NCI-H187 treated with DMSO at 0.1 percent for 48 hours (cell line): ENCODE measurements around the gene SYT15B.
"Not testable (repeated sequence)": the region's sequence is repeated elsewhere in the genome, so short reads cannot be mapped to it uniquely, and the experiment has no call there.

Source experiments
- DNase-seq: peaks from one replicate; lab custom pipeline; 2025; lab: John Stamatoyannopoulos, UW

SYT15B gene

GRCh38 chr10:47763554-47764175 lies at the start of gene SYT15B:
Gene SYT15B (minus strand): TSS chr10:47763592. CDS start chr10:47762640, 952 bp downstream.
- not testable (repeated sequence) for DNase-seq

DNA sequence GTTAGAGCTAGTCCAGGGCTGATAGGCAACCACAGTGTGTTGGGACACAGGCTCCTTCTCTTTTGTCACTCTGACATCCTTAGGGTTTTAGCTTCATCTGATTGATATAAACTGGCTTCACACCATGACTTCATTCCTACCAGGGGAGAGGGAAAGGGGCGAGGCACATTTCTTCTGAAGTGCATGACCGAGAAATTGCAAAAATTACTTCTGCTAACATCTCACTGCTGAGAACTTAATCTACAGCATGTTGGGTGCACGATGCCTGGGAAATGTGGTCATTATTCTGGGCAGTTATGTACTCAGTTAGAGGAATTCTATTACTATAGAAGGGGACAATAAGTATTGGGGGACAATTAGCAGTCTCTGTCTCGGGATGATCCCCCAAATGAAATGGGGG lies 16.2 kb upstream of the SYT15B start:
- DNase-seq = not testable (repeated sequence)

GRCh38 chr10:47775361-47776231 lies 12.2 kb upstream of the SYT15B start:
- not testable (repeated sequence) for DNase-seq

DNA sequence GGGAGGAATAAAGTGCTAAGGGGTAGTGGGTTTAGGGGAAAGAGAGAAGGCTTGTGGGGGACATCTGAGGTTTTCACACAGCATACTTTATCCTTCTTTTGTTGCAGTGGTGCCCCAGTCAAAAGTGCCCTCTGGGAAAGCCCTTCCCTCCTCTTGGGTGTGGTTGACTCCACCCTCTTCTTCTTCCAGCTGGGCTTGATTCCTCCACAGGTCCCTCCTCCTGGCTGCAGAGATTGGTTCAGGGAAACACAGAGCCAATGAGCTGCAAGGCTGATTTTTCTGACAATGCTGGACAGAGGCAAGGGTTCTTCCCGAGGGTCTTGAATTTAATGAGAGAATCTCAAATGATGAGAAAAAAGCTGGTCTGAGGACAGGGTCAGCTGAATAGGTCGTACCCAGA lies 7.4 kb upstream of the SYT15B start:
- not testable (repeated sequence) for DNase-seq

DNA sequence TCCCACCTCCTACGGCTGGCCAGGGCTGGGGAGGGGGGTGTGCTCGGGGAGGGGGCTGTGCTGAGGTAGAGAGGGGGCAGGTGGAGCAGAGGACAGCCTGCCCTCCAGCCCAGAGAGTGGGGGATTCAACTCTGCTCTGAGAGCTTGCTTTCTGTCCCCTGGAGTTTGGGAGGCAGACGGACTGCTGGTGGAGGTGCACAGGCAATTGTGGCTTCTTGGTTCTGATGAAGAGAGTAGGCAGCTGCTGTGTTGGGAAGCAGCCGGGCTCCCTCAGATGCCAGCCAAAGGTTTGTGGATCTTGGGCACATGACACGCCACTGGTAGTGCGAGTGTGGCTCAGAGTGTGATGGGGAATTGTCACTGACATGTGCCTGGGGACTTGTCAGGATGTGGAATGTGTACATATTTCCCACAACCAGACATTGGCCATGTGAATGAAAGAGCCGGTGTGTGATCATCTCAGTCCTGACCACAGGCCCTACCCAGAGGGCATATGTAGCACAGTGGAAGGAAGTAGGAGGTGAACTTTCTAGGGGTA lies 5.3 kb upstream of the SYT15B start:
- DNase-seq = not testable (repeated sequence)

GRCh38 chr10:47768085-47768484 lies 4.7 kb upstream of the SYT15B start:
- DNase-seq = not testable (repeated sequence)

DNA sequence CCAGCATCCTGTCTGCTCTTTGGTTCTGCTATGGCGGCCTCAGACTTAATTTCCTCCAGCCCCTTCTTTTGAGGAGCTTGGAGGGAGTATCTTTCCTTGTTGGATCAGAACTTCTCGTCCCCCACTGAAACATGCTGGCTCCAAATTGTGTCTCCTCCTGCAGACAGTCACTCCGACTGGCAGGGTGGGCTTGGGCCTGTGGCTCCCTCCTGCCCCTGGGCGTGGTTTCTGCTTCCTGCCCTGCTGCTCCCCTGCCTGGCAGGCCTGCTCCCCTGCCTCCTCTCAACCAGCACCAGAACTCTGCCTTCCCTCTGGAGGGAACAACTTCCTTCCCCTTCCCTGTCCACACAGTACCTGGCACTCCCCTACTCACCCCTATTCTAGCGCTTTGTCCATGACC lies 3.8 kb upstream of the SYT15B start:
- not testable (repeated sequence) for DNase-seq

DNA sequence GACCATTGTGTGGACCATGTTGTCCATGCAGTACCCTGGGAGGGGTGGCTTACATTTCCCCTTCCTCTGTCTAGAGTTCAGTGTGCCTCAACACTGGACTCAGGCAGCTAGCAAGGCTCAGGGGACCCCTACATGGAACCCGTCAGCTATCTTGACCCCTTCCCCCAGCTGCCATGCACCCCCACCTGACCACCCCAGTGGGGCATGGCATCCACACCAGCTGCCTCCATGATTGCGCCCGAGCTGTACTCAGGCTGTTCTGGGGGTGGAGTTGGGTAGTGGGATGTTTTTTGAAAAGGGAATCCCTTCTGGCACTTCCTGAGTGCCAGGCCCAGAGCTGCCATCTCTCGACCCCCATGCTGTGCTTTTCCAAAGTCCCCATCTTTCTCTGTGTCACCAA lies 1.8 kb upstream of the SYT15B start:
- DNase-seq = not testable (repeated sequence)

DNA sequence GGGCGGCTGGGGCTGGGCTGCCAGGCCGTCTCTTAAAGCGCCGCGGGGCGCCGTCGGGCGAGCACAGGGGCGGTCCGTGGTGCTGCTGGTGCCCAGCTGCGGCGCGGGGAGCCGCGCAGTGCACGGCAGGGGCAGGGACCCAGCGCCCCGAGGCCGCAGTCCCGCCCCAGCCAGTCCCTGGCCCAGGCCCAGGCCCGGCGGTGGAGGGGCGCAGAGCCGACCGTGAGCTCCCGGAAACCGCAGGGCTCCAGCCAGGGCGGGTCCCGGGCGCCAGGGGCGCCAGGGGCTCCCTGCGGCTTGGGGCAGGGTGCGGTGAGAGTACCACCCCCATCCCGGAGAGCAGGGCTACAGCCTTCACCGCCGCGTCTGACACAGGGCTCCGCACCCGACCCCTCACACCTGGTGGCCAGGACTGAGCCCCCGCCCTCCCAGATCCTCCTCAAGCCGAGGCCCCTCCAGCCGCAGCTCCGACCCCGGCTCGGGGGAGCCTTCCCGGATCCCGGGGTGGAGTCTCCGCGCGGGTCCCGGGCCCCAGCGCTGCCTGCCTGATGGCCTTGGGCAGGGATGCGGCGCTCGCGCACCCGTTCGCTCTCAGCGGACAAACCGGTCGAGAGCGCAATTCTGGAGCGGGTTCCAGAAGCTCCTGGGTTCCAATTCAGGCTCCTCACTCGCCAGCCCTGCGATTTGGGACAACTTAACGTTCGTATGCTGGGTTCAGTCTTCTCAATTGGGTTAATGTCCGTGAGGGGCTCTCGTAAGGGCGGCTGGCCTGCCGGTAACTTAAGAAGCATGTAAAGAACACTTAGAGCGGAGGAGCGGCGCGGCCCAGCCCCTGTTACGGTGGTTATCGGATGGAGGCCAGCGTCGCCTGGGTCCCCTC lies 478 bp downstream of the SYT15B start:
- not testable (repeated sequence) for DNase-seq

DNA sequence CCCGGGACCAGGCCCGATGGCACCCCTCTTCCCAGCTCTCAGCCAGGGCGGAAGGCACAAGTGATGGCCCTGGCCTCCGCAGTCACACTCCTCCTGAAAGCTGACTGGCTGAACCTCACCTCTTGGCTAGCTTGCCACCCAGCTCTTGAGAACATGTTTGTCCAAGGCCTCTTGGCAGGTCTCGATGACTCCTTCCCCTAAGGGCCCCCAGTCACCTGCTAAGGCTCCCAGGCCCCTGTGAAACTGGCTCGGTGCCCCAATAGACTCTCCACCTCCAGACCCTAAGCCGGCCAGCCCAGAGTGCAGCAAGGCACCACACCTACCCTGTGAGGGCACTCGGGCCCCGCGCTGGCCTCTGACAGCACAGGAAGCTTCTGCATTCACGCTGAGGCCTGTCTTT lies 4.5 kb downstream of the SYT15B start:
- DNase-seq = not testable (repeated sequence)

- not testable (repeated sequence) for DNase-seq
These were observed 7.2 kb downstream of the SYT15B start for GRCh38 chr10:47756169-47756568.

- not testable (repeated sequence) for DNase-seq
These were observed 9.5 kb downstream of the SYT15B start for GRCh38 chr10:47753871-47754270.

DNA sequence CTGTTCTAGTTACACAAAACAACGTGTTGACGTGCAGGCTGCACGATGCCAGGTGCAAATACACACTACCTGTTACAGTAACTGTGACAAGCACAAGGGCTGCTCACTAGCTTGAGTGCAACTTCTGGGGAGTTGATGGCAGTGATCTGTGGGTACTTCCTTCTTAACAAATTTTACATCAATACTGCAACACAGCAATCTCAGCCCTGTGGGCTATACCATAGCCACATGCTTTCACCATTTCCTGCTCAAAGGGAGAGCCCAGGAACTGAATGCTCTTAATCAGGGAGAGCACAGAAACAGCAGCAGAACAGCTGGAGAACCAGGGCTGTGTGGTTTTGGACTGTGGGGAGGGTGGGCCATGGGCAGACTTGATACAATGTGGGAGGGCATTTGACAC lies 10.2 kb downstream of the SYT15B start:
- not testable (repeated sequence) for DNase-seq

- not testable (repeated sequence) for DNase-seq
These were observed 11.6 kb downstream of the SYT15B start for GRCh38 chr10:47751821-47752220.

DNA sequence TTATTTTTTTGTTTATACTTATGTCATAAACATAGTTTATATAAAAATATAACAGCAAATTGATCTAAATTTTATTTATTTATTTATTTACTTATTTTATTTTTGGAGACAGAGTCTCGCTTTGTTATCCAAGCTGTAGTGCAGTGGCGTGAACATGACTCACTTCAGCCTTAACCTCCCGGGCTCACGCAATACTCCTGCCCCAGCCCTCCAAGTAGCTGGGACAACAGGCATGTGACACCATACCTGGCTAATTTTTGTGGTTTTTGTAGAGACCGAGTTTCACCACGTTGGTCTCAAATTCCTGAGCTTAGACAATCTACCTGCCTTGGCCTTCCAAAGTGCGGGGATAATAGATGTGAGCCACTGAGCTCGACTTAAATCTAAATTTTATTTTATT lies 13.0 kb downstream of the SYT15B start:
- DNase-seq = not testable (repeated sequence)

GRCh38 chr10:47746780-47747376 lies 16.5 kb downstream of the SYT15B start:
- DNase-seq = not testable (repeated sequence)

DNA sequence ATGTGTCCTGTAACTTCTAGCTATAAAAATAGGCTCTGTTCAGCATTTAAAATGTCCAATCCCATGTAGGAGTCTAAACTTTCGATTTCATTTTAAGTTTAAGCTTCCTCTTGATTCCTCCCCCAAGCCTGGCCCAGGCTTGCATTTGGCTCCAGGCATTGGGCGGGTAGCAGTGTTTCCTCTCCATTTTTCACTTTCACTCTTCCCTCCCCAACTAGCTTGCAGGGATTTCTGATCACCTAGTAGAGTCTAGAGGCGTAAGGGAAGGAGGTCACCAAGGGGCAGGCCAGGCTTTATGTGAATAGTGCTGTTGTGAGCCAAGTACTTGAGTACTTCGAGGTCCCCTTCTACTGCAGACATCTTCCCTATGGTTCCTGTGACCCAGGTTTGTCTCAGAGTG lies 18.5 kb downstream of the SYT15B start:
- DNase-seq = not testable (repeated sequence)

DNA sequence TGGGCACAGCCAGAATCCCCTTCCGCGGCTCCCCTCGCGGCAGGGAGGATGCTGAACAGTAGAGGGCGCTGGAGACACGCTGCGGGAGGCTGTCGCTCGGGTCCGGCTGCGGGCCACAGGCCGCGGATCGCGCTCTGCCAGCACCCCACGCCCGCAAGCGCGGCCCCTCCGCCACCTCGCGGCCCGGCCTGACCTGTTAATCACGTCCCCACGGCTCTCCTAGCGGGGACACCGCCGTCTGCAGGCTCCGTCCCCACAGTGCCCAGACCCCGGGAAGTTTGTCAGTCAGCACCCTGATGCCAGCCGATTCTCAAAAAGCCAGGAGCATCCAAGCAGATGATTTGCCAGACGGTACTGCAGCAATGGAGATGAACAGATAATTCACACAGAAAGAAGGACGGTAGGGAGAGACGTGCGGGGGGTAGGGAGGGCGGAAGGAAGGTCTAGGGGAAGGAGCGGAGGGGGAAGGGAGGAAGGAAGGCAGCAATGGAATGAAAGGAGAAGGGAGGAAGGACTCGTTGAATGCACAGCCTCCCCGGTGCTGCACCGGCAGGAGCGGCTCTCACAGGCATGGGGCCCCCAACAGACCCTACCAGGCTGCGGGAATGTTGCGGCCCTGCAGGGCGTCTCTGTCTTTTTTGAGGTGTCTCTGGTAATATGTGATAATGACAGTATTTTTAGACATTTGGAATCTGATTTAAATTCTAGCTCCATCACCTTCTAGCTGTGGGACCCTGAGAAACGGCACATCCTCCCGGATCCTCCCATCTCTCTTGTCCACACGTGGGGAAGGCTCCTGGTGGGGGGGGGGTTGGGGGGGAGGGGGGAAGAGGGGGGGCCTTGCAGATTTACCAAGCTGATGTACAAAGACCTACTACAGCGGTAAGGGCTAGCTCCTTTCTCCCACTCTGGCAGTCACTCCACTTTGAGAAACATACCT lies 19.5 kb downstream of the SYT15B start:
- DNase-seq = not testable (repeated sequence)

GRCh38 chr10:47740868-47741267 lies 22.5 kb downstream of the SYT15B start:
- DNase-seq = not testable (repeated sequence)

GRCh38 chr10:47730911-47731310 lies 32.5 kb downstream of the SYT15B start:
- not testable (repeated sequence) for DNase-seq
